Right lobe of liver (tissue), 6 donors: Measurements from ENCODE around the gene WDR82. TPM values are rescaled to one million over a fixed set of nuclear protein-coding genes. Genes with fewer than 3 reads are reported as not detected.
A peak's percentile ranks its signal among the peaks of the same experiment; 100 is the strongest.

Source experiments
- ATAC-seq, 4 donors: fragments of 200-7000 bp; cut with Tn5 transposase; one replicate each; pipeline ENCODE4 v1.9.1; 2020; ENCODE audit warnings: mild to moderate bottlenecking in 4 of 4, moderate library complexity in 4 of 4
- DNase-seq, 3 donors: peaks; one replicate each; pipeline ENCODE4 v3.0.0-alpha.2; 2020
- H3K27ac ChIP-seq, 3 donors: fragments of 200-600 bp; one replicate each; pipeline ENCODE4 v1.8.0; 2022
- H3K27me3 ChIP-seq, 2 donors: fragments of 200-600 bp; one replicate each; pipeline ENCODE4 v1.8.0; 2022
- H3K36me3 ChIP-seq, 4 donors: fragments of 200-600 bp; sonication (generic) in 1 of 4; one replicate each; pipeline versions ENCODE4 v1.5.1 to v1.8.0; 2017 to 2022; ENCODE audit warnings: control low read depth in 1 of 4
- H3K4me1 ChIP-seq, 4 donors: fragments of 200-600 bp; sonication (generic) in 1 of 4; one replicate each; pipeline versions ENCODE4 v1.5.1 to v1.8.0; 2017 to 2022; ENCODE audit warnings: control low read depth in 1 of 4
- H3K4me3 ChIP-seq, 3 donors: fragments of 200-600 bp; one replicate each; pipeline ENCODE4 v1.8.0; 2022
- H3K9me3 ChIP-seq, 4 donors: fragments of 200-600 bp; sonication (generic) in 1 of 4; one replicate each; pipeline versions ENCODE4 v1.5.1 to v1.8.0; 2017 to 2022; ENCODE audit warnings: control low read depth in 1 of 4
- CTCF ChIP-seq, 4 donors: fragments of 200-600 bp in 3 of 4; fragments of 450-650 bp in 1 of 4; IDR thresholded peaks; one replicate each; pipeline versions ENCODE4 v1.5.1 to v1.8.0; 2016 to 2022; ENCODE audit warnings: antibody characterized with exemption in 4 of 4, mild to moderate bottlenecking in 2 of 4
- POLR2A ChIP-seq: fragments of 450-650 bp; IDR thresholded peaks from one replicate; pipeline ENCODE4 v1.6.1; 2017; ENCODE audit warnings: antibody characterized with exemption, mild to moderate bottlenecking
- whole genome bisulfite sequencing: methylation state at CpG from one replicate; pipeline ENCODE4 v1.1.6; 2018; ENCODE audit warnings: low coverage, low lambda C conversion rate; ENCODE audit not compliant: insufficient coverage; ENCODE audit errors: missing lambda C conversion rate; 5-methylcytosine and 5-hydroxymethylcytosine counted together
- intact Hi-C, 2 donors: fragments of 100-400 bp; cut with DNase I; formaldehyde crosslinking; loops; one replicate each; pipeline versions ENCODE4 v1.11.2 to v1.14.1; 2022
- total RNA-seq, 6 experiments: library from RNA; depleted of rRNA in 2 of 6; stranded (reverse); fragments of >200 nt in 2 of 6; fragmentation: NEBNext Ultra II Directional in 3 of 6; extraction: Animal tissue kit (Norgen Biotek cat#: 25700) in 3 of 6; gene quantifications; one replicate each; pipeline versions ENCODE4 v1.1.0 to v1.2.4, GENCODE V29; 2016 to 2023
- donor health status: DM: no; HTN: yes; CAD: no.
- donor health status: DM: no; HTN: no; CAD: no.
- donor health status: DM: no; HTN: no; CAD: no.
- donor health status: DM: no; HTN: yes; CAD: no.
- donor health status: DM: no; HTN: yes; CAD: no.

The WDR82 gene
- total RNA-seq, 6 experiments from 2014 or later: 14.1 to 25.2 (median 20.7) TPM

DNA sequence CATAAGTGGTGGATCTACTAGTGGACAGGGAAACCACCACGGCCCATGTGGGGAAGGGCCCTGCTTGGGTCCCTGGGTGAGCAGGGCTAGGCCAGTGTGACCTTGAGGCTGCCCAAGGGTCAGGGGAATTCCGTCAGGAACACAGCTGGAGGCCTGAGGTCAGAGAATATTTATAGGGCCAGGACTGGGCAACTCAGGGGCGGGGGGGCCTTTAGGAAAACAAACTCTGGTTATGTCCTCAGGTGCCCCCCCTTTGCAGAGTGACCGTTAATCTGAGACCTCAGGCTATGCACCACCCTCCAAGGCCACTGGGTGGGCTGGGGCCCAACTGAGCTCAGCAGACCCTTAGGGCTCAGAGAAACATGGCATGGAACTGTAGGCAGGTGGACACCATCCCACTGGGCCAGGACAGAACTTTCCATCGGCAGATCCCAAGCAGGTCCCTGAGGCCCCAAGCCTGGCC is 42.0 kb downstream of the WDR82 start:
- ATAC-seq: no peak
- intact Hi-C loops: loop anchor here in 1 of 2 donors (5.0 kb wide), 1 partner anchor 41 kb away; the partner anchor contains the start of gene WDR82
- Histone ChIP-seq H3K4me3 (no peak overlapping the region), H3K36me3 (no peaks in the 10 kb centered on the region), H3K27ac (peak overlapping the region; percentile 78 to 94 (median 83)), H3K9me3 (no peaks in the 10 kb centered on the region), H3K27me3 (no peaks in the 10 kb centered on the region), H3K4me1 (peaks cover 0 to 67% (median 30%) of the 10 kb centered on the region in 4 donors)
- no peak for TF ChIP-seq CTCF (IDR thresholded peaks at IDR 0.05)
- TF ChIP-seq POLR2A: no peak
- WGBS: 22% methylated on average over 2 of the region's 5 CpGs
- DNase-seq: no peak

GRCh38 chr3:52234516-52235447 is 43.7 kb downstream of the WDR82 start:
- Histone ChIP-seq H3K36me3 (peaks cover 6 to 16% (median 10%) of the 10 kb centered on the region in 4 donors), H3K9me3 (no peaks in the 10 kb centered on the region), H3K27me3 (no peaks in the 10 kb centered on the region), H3K4me1 (peaks cover 0 to 64% (median 29%) of the 10 kb centered on the region in 4 donors), H3K27ac (peak overlapping the region in 2 of 3 donors; percentile 92 to 94), H3K4me3 (no peak overlapping the region)
- DNase-seq (peak in 1 of 3 donors; percentile 15), ATAC-seq (no peak)
- TF ChIP-seq CTCF (IDR thresholded peaks at IDR 0.05) (peak in 1 of 4 donors; percentile 13), POLR2A (no peak)
- intact Hi-C loops: loop anchor here (5.0 kb wide), 2 partner anchors 43 to 108 kb away; partner anchors contain the start of gene WDR82 (in 1 of the 2)
- 96% methylated on average over 6 of the region's 15 CpGs for WGBS

GRCh38 chr3:52233968-52234367 is 44.5 kb downstream of the WDR82 start:
- Histone ChIP-seq H3K9me3 (no peaks in the 10 kb centered on the region), H3K36me3 (peaks cover 10 to 24% (median 13%) of the 10 kb centered on the region in 4 donors), H3K4me1 (peaks cover 0 to 58% (median 26%) of the 10 kb centered on the region in 4 donors), H3K27ac (peak overlapping the region; percentile 12 to 94 (median 92)), H3K4me3 (no peak overlapping the region), H3K27me3 (no peaks in the 10 kb centered on the region)
- intact Hi-C loops: loop anchor here (5.0 kb wide), 1 partner anchor 108 kb away; no protein-coding TSS in a partner anchor
- no peak for TF ChIP-seq CTCF (IDR thresholded peaks at IDR 0.05)
- TF ChIP-seq POLR2A: no peak
- DNase-seq: peak; percentile 58 to 92 (median 88)
- WGBS: no CpG with 5 or more reads among the region's 3 CpGs
- peak; percentile 13 to 60 (median 54) for ATAC-seq

GRCh38 chr3:52233108-52233591 is 45.3 kb downstream of the WDR82 start:
- intact Hi-C loops: loop anchor here (5.0 kb wide), 1 partner anchor 109 kb away; no protein-coding TSS in a partner anchor
- TF ChIP-seq CTCF (IDR thresholded peaks at IDR 0.05) (no peak), POLR2A (no peak)
- Histone ChIP-seq H3K4me1 (peaks cover 0 to 54% (median 25%) of the 10 kb centered on the region in 4 donors), H3K36me3 (peaks cover 10 to 32% (median 14%) of the 10 kb centered on the region in 4 donors), H3K27me3 (no peaks in the 10 kb centered on the region), H3K4me3 (no peak overlapping the region), H3K27ac (peak overlapping the region; percentile 12 to 94 (median 92)), H3K9me3 (no peaks in the 10 kb centered on the region)
- WGBS: 65% methylated on average over 3 of the region's 5 CpGs
- DNase-seq: peak in 2 of 3 donors; percentile 15 to 57
- peak; percentile 18 to 50 (median 38) for ATAC-seq
